Raji (cell line): ENCODE results near the gene PLOD1.

Experiments used
- POLR2A ChIP-seq: IDR thresholded peaks from 2 replicates; pipeline ENCODE4 v1.6.1; 2011; ENCODE audit warnings: low read depth, low read length, control low read depth; ENCODE audit not compliant: insufficient read depth

Gene PLOD1

DNA sequence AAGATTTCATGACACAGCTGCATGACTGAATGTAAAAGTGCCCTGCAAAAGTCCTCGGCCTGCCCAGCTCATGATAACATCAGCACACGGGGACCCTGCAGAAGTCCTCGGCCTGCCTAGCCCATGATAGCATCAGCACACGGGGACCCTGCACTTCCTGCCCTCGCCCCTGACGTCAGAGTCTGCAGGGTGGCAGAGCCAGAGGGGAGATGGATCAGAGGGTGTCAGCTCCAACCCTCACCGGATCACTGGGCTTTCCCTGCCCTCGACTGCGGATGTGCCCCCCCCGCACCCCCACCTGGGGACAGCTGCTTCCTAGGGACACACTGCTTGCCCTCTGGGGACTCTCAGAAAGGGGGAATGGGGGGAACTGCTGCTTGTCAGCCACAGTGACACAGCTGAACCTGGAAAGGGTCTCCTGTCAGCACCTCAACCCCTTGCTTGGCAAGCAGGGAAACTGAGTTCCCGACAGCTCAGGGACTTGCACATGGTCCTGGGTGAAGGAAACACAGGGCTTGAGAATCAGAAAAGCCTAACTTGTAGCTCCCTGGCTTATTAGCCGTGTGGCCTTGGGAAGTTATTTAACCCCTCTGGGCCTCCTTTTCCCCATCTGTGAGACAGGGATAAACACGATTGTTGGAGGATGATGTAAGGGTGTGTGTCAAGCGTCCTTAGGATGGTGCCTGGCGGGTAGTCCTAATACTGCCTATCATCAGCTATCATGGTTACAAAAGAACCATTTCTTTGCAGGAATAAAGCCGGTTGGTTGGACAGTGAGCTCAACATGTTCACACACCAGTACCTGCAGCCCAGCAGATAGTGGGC lies 76.4 kb downstream of the PLOD1 start:
- TF ChIP-seq POLR2A = no peak

DNA sequence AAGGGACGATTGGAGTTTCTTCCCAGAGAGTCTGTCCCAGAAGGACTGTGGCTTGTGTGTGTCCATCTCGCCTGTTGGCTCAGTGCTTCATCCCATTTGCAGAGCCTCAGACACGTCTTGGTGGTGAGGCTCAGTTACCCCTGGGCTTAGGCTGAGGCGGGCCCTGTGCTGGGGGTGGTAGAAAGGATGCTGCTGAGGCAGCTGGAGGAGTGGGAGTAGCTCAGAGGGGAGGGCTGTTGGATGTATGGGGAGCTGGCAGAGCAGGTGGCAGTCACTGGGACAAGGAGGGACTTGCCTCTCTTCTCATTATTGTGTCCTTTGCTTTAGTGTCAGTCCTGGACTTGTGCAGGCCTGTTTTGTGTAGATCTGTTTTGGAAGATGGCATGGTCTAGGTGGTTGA lies 77.5 kb downstream of the PLOD1 start:
- TF ChIP-seq POLR2A = no peak

DNA sequence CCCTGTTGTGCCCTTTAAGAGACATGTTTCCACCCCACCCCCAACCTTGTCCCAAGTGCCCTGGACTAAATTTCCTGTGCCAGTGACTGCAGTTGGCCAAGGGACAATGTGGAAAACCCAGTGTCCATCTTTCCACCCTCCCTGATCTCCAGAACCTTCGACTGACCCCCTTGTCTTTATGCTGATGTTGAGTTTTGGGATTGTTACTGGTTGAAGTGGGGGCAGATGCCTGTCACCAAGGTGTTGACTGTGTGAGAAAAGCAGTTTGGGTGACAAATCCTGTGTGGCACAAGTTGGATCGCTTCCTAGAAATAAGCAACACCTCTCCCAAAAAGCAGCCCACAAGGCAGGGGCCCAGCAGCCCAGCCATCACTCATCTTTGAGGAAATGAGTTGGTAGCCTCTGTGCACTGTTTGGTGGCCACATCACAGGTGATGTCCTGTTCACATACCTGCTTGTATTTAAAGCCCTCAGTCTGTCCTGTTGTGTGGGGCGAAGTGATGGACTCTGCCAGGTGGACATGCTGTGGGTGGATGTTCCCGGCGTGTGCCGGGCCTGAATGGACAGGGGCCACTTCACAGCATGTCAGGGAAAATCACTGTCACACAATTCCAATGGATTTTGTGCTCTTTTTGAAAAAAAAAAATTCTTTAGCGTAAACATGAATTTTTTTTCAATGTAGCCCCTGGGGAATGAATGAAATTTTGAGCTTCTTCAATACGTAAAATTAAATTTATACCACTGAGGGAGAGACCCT lies 78.2 kb downstream of the PLOD1 start:
- TF ChIP-seq POLR2A = no peak

DNA sequence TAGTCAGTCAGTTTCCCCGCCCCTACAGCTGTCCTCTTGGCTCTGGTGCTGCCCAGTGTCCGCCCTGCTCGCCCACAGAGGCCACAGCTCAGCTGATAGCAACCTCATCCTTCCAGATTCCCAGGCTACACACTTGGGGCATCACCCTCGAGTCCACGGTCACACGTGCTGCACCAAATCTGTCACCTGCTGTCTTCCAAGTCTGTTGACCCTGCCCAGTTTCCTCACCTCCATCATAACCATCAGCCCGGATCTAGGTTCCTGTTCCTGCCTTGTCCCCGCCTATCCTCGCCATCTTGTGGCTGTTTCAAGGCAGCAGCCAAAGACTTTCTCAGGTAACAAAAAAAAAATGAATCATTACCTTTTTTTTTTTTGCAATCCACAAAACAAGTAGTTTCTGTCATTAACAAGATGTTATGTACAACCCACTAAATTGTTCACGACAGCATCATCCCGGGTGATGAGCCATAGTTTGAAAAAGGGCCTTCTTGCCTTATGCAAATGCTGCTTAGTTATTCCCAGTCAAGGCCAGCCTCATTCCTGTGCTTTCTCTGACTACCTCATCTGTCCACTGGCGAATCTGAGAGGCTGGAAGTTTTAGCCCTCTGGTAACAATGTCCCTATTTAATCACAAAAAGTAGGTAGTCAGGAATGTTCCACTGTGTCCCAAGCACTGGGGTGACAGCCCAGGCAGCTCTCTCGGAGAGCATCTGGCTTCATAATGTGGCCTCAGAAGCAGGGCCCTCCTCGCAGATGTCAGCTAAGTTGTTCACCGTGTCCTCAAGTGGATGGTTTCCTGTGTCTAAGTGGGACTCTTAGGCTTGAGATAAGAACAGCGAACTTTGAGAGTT lies 79.8 kb downstream of the PLOD1 start:
- no peak for TF ChIP-seq POLR2A

DNA sequence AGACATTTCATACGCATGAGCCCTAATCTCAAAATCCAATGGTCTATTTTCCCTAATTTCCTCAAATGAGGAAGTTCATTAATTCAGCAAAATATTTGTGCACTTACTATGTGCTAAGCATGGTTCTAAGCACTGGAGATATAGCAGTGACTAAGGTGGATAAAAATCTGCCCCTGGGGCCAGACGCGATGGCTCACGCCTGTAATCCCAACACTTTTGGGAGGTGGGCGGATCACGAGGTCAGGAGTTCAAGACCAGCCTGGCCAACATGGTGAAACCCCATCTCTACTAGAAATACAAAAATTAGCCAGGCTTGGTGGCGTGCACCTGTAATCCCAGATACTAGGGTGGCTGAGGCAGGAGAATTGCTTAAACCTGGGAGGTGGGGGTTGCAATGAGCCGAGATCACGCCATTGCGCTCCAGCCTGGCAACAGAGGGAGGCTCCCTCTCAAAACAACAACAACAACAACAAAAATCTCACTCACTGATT lies 80.5 kb downstream of the PLOD1 start:
- no peak for TF ChIP-seq POLR2A

DNA sequence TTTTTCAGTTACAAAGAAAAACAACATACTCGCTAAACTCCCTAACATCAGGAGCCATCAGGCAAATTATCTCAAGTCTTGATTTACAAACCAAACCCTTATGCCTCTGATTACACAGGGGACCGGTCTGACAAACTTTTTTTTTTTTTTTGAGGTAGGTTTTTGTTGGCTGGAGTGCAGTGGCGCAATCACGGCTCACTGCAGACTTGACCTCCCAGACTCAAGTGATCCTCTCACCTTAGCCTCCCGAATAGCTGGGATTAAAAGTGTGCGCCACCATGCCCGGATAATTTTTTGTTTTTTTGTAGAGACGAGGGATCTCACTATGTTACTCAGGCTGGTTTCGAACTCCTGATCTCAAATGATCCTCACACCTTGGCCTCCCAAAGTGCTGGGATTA lies 81.0 kb downstream of the PLOD1 start:
- TF ChIP-seq POLR2A = no peak

DNA sequence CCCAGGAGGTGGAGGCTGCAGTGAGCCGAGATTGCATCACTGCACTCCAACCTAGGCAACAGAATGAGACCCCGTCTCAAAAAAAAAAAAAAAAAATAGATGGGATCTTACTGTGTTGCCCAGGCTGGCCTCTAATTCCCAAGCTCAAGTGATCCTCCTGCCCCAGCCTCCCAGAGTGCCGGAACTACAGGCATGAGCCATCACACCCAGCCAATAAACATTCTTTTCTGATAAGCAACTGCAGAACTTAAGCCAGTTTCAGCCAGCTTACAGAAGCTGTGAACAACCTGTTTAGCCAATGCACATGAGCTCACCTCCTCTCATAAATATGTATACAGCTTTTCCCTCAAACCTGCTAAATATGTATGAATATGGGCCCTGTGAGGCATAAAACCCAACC lies 81.7 kb downstream of the PLOD1 start:
- no peak for TF ChIP-seq POLR2A

DNA sequence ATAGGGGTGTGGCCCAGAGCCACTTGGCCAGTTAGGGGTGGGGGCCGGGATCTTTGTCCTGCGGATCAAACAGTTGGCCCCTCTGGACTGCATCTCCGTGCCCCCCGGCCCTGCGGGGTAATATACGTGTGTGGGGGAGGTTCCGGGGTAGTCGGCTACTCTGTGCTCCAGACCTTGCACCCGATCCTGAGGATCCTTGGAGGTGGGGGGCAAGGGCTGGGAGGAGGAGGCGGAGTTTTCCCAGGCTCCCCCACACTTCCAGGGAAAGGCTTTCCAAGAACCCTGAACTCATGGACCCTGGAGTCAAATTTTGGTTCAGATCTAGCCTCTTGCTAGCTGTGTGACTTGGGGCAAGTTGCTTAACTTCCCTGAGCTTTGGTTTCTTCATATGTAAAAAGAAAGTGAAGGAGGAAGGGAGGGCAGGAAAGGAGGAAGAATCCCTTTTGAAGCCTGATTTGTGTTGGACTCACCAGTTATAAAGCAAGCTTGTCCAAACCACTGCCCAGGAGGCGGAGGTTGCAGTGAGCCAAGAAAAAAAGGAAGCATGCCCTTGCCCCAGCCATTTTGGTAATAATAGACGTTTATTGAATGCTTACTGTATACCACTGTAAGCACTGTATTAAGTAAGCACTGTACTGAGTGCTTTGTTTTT lies 85.5 kb downstream of the PLOD1 start:
- no peak; the same call in 1 of the 2 replicates for TF ChIP-seq POLR2A

DNA sequence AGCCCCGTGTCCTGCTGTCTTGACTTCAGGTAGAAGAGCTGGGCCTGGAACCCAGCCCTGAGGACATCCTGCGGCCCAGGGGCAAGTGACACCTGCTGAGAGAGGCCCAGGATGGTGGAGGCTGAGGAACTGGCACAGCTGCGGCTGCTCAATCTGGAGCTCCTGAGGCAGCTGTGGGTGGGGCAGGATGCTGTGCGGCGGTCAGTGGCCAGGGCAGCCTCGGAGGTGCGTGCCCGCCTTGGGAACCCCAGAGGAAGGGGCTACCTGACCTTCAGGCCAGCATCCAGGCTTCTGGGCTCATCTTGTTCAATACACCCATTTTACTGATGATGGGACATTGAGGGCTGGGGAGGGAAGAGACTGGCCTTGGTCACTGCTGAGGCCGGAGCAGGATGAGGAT lies 87.1 kb downstream of the PLOD1 start:
- no peak for TF ChIP-seq POLR2A

DNA sequence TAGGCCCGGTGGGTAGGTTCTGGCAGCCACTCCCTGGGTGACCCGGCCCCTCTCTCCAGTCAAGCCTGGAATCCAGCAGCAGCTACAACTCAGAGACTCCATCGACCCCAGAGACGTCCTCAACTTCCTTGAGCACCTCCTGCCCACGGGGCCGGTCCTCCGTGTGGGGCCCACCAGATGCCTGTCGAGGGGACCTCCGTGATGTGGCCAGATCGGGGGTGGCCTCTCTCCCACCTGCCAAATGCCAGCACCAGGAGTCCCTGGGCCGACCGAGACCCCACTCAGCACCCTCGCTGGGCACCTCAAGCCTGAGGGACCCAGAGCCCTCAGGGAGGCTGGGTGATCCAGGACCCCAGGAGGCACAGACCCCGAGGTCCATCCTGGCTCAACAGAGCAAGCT lies 87.5 kb downstream of the PLOD1 start:
- TF ChIP-seq POLR2A = no peak
